Stomach smooth muscle (tissue), 2 donors: ENCODE measurements around the gene ENO2.

Experiments
- H3K27ac ChIP-seq: one replicate; pipeline ENCODE4 v1.7.0; 2013; ENCODE audit warnings: mild to moderate bottlenecking, low read length, inconsistent platforms
- H3K27me3 ChIP-seq, 2 donors: one replicate each; pipeline ENCODE4 v1.7.0; 2013; ENCODE audit warnings: low read length in 2 of 2; ENCODE audit not compliant: insufficient read depth in 2 of 2, control insufficient read depth in 1 of 2
- H3K36me3 ChIP-seq, 2 donors: one replicate each; pipeline ENCODE4 v1.7.0; 2013; ENCODE audit warnings: low read length in 2 of 2; ENCODE audit not compliant: control insufficient read depth in 2 of 2, insufficient read depth in 2 of 2
- H3K4me1 ChIP-seq: one replicate; pipeline ENCODE4 v1.7.0; 2013; ENCODE audit warnings: low read length; ENCODE audit not compliant: control insufficient read depth, insufficient read depth
- H3K4me3 ChIP-seq, 2 donors: one replicate each; pipeline ENCODE4 v1.7.0; 2013; ENCODE audit warnings: low read length in 2 of 2
- H3K9ac ChIP-seq, 2 donors: one replicate each; pipeline ENCODE4 v1.7.0; 2013; ENCODE audit warnings: low read length in 2 of 2, mild to moderate bottlenecking in 1 of 2
- H3K9me3 ChIP-seq, 2 donors: one replicate each; pipeline ENCODE4 v1.7.0; 2013; ENCODE audit warnings: low read length in 2 of 2; ENCODE audit not compliant: control insufficient read depth in 2 of 2
- donor health status: healthy.
- donor health status: Pancreatic carcinoma.

Gene ENO2

GRCh38 chr12:6944381-6945186 lies 30.2 kb downstream of the ENO2 start:
- Histone ChIP-seq H3K4me3 (peak overlapping the region; percentile 88 to 94), H3K4me1 (peaks cover 44% of the 10 kb centered on the region), H3K9ac (peak overlapping the region; percentile 92 to 98), H3K36me3 (peaks cover 6 to 21% of the 10 kb centered on the region in 2 donors), H3K27ac (peak overlapping the region; percentile 98), H3K27me3 (no peaks in the 10 kb centered on the region), H3K9me3 (no peaks in the 10 kb centered on the region)

DNA sequence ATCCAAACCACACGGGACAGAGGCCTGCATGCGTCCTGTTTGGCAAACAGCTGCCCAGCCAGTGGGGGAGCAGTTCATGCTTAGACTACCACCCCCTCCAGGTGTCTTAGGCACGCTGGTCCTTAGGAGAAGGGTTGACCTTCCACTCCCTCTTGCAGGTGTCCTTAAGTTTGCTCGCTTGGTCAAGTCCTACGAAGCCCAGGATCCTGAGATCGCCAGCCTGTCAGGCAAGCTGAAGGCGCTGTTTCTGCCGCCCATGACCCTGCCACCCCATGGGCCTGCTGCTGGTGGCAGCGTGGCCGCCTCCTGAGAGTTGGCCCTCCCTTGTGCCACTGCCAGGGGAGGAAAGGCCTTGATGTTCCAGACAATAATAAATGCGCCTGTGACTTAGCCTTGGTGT lies 31.2 kb downstream of the ENO2 start:
- Histone ChIP-seq H3K4me3 (peak overlapping the region; percentile 4 to 94), H3K27ac (no peak overlapping the region), H3K9ac (peak overlapping the region in 1 of 2 donors; percentile 5), H3K27me3 (no peaks in the 10 kb centered on the region), H3K4me1 (peaks cover 44% of the 10 kb centered on the region), H3K9me3 (no peaks in the 10 kb centered on the region), H3K36me3 (peaks cover 6 to 17% of the 10 kb centered on the region in 2 donors)

DNA sequence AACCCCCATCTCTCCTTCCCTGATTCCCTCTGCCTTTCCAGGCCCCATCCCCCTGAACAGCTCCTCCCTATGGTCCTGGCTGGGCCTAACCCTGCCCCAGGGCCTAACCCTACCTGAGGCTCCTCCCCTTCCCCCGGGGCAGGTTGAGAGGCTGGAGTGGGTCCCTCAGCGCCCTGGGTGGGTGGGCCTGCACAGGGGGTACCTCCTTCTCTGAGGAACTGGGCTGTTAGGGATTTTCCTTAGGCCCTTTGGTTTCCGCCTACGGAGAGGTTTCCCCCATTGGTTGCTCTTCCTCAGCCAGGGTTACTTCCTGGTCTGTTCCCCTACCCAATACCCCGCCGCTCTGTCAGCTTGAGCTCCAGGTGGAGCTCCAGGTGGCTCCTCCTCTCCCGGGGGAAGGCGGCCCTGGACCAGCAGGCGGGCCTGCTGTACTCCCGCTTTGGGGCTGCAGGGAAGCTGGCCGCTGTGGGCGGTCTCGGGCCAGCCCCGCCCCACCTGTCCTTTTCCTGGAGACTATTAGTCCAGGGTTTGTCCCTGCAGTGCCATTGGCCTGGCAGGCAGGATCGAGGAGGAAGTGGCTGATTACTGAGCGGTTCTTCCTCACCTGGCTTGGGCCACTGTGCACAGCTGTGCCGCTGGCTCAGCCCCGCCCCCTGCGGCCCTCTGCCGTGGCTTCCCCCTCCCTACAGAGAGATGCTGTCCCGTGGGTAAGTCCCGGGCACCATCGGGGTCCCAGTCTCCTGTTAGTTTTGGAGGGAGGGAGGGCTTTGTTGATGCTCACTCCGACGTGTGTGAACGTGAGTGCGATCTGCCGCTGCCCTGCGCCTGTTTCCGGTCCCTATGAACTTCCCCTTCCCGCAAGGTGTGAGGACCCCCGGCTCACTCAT lies 31.9 kb downstream of the ENO2 start:
- no peak overlapping the region for H3K27ac ChIP-seq
- H3K9me3 ChIP-seq: no peaks in the 10 kb centered on the region
- H3K4me3 ChIP-seq: peak overlapping the region in 1 of 2 donors; percentile 29
- H3K4me1 ChIP-seq: peaks cover 42% of the 10 kb centered on the region
- H3K27me3 ChIP-seq: no peaks in the 10 kb centered on the region
- H3K36me3 ChIP-seq: peaks cover 6 to 13% of the 10 kb centered on the region in 2 donors
- H3K9ac ChIP-seq: peak overlapping the region in 1 of 2 donors; percentile 5

GRCh38 chr12:6946920-6947374 lies 32.6 kb downstream of the ENO2 start:
- Histone ChIP-seq H3K27me3 (no peaks in the 10 kb centered on the region), H3K4me3 (peak overlapping the region in 1 of 2 donors; percentile 29), H3K9me3 (no peaks in the 10 kb centered on the region), H3K36me3 (peaks cover 2 to 9% of the 10 kb centered on the region in 2 donors), H3K27ac (no peak overlapping the region), H3K4me1 (peaks cover 42% of the 10 kb centered on the region), H3K9ac (no peak overlapping the region)

- H3K9ac ChIP-seq: no peak overlapping the region
- H3K36me3 ChIP-seq: peaks cover 2 to 9% of the 10 kb centered on the region in 2 donors
- no peaks in the 10 kb centered on the region for H3K27me3 ChIP-seq
- H3K27ac ChIP-seq: no peak overlapping the region
- H3K4me3 ChIP-seq: no peak overlapping the region
- H3K4me1 ChIP-seq: peaks cover 37% of the 10 kb centered on the region
- no peaks in the 10 kb centered on the region for H3K9me3 ChIP-seq
Measured at GRCh38 chr12:6947615-6948014, 33.2 kb downstream of the ENO2 start.

DNA sequence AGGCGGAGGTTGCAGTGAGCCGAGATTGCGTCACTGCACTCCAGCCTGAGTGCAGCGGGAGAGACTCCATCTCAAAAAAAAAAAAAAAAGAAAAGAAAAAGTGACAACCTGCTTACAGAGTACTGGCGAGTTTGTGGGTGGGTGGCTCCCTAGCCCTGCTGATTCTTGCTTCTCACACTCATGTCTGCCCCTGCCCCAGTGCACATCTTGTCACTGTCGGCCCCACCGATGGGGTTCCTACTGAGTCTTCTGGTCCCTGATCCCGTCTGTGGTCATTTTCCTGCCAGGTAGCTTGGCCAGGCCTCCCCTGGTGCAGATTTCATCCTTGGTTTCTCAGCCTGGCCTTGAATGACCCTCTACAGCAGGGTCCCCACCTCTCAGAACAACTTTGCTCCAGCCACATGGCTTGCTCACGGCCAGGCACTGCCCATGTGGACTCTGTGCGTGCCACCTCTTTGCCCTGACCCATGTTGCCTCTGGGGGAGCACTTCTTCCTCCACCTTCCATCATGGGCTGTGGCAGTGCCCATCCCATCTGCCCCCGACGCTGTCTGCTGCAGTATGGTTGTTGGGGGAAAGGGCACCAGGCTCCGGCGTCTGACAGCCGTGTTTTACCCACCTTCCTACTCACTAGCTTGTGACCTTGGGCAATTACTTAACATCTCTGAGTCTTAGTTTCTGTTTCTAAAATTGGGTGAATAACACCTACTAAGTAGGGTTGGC lies 34.7 kb downstream of the ENO2 start:
- Histone ChIP-seq H3K9me3 (no peaks in the 10 kb centered on the region), H3K4me3 (no peak overlapping the region), H3K9ac (no peak overlapping the region), H3K4me1 (peaks cover 31% of the 10 kb centered on the region), H3K27ac (peak overlapping the region; percentile 6), H3K36me3 (peaks cover 2 to 9% of the 10 kb centered on the region in 2 donors), H3K27me3 (no peaks in the 10 kb centered on the region)

DNA sequence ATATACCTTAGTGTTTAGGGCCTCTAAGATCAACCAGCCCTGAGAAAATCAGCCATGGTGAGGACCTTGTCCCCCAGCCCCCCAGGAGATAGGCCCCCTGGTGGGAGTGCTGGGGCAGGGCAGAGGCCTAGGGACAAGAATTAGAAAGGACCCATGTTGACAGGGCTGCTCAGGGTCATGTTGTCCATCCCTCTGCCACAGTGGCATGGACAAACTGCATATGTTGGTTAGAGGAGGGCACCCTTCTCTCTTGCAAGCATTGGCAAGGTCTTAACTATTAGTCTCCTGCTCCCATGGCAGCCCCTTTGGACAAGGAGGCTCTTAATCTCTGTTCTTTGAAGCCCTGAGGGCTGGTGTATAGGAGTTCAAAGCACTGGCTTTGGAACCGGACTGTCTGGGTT lies 36.0 kb downstream of the ENO2 start:
- Histone ChIP-seq H3K4me1 (peaks cover 18% of the 10 kb centered on the region), H3K9me3 (no peaks in the 10 kb centered on the region), H3K36me3 (peaks cover 2 to 9% of the 10 kb centered on the region in 2 donors), H3K27ac (no peak overlapping the region), H3K27me3 (no peaks in the 10 kb centered on the region), H3K4me3 (no peak overlapping the region), H3K9ac (no peak overlapping the region)

DNA sequence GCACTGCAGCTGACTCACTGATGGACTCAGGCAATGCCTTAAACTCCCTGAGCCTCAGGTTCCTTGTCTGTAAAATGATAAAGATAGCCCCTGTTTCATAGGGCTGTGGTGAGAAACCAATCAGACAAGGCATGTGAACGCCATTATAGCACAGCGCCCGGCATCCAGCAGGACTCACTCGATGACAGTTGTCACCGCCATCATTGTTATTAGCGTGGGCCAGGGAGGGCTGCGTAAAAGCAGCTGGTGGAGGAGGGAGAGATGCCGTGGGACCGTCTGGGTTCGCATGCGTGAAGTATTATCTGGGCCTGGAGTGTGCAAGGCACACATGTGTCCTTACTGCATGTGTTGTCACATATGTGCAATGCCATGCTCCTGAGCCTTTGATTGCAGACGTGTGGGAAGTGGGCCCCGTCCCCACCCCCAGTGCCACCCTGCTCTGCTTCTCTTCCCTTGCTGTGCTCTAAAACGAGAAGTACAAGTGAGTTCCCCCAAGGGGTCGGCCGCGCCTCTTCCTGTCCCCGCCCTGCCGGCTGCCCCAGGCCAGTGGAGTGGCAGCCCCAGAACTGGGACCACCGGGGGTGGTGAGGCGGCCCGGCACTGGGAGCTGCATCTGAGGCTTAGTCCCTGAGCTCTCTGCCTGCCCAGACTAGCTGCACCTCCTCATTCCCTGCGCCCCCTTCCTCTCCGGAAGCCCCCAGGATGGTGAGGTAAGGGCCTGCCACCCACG lies 36.6 kb downstream of the ENO2 start, which contains the start of gene PTPN6:
PTPN6 (plus strand) TSS at position 546 of the 730 bp plus-strand sequence; CDS start at position 703, 157 bp downstream.
- Histone ChIP-seq H3K9ac (peak within 1 kb of the TSS in 1 of 2 donors; percentile 16), H3K27ac (no peak within 1 kb of the TSS), H3K27me3 (no peaks in the 10 kb centered on the region), H3K4me3 (peak within 1 kb of the TSS in 1 of 2 donors; percentile 49), H3K36me3 (peaks cover 2 to 4% of the 10 kb centered on the region in 2 donors), H3K4me1 (peaks cover 12% of the 10 kb centered on the region), H3K9me3 (no peaks in the 10 kb centered on the region)

DNA sequence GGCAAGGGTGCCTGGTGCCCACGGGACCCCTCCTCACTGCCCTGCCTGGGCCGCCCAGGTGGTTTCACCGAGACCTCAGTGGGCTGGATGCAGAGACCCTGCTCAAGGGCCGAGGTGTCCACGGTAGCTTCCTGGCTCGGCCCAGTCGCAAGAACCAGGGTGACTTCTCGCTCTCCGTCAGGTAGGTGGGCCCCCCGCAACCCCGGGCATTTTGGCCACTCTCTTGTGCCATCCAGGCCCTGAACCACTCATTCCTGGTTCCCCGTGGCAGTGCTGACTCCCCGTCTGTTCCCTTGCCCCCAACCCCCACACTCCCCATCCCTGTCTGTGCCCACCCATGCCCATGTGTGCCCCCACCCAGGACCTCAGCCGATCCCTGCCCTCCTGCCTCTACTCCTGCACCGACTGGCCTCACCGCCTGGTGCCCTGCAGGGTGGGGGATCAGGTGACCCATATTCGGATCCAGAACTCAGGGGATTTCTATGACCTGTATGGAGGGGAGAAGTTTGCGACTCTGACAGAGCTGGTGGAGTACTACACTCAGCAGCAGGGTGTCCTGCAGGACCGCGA lies 37.3 kb downstream of the ENO2 start:
- no peaks in the 10 kb centered on the region for H3K9me3 ChIP-seq
- H3K27me3 ChIP-seq: no peaks in the 10 kb centered on the region
- H3K36me3 ChIP-seq: peaks cover 0 to 4% of the 10 kb centered on the region in 2 donors
- H3K27ac ChIP-seq: no peak overlapping the region
- peaks cover 9% of the 10 kb centered on the region for H3K4me1 ChIP-seq
- H3K4me3 ChIP-seq: peak overlapping the region in 1 of 2 donors; percentile 49
- H3K9ac ChIP-seq: peak overlapping the region in 1 of 2 donors; percentile 16
